T-cell (primary cell): Measurements from ENCODE around the gene CFP. TPM values are rescaled to one million over a fixed set of nuclear protein-coding genes. Genes with fewer than 3 reads are reported as not detected.

Experiments used
- ATAC-seq, 4 experiments: fragments of 200-7000 bp in 3 of 4; fragments of 150-1000 bp in 1 of 4; cut with Tn5 transposase; replicated peaks in 1 of 4; 1 replicate in 3 of 4; 2 replicates in 1 of 4; pipeline ENCODE4 v1.10.0; 2021; ENCODE audit warnings: moderate library complexity in 3 of 4, mild to moderate bottlenecking in 2 of 4, moderate number of reproducible peaks in 1 of 4
- CTCF ChIA-PET, 2 donors: fragments of 300-600 bp; sonication (Branson Sonifier 250); formaldehyde crosslinking; loops; one replicate each; lab custom pipeline; 2022; ENCODE audit warnings: antibody characterized with exemption in 2 of 2; lab: Charles Lee
- POLR2A ChIA-PET, 2 donors: fragments of 300-600 bp; sonication (Branson Sonifier 250); formaldehyde crosslinking; loops; one replicate each; lab custom pipeline; 2022; ENCODE audit warnings: antibody characterized with exemption in 2 of 2; lab: Charles Lee
- DNase-seq, 35 experiments: peaks; one replicate each; pipeline versions ENCODE4 v3.0.0 to v3.0.0-alpha.2; 2013 to 2023
- H3K27ac ChIP-seq: one replicate; pipeline ENCODE4 v1.5.1; 2013; ENCODE audit warnings: low read length
- H3K27me3 ChIP-seq, 2 experiments: replicated peaks in 1 of 2; 1 replicate in 1 of 2; 2 replicates in 1 of 2; pipeline versions ENCODE4 v1.6.1 to v1.7.0; 2013; ENCODE audit warnings: low read length in 1 of 2, mixed read lengths in 1 of 2; ENCODE audit not compliant: control insufficient read depth in 2 of 2, insufficient read depth in 2 of 2; ENCODE audit errors: extremely low read depth in 1 of 2
- H3K36me3 ChIP-seq, 2 donors: 1 replicate in 1 of 2; 2 replicates in 1 of 2; pipeline versions ENCODE4 v1.6.1 to v1.7.0; 2013; ENCODE audit warnings: low read length in 1 of 2; ENCODE audit not compliant: control insufficient read depth in 2 of 2, insufficient read depth in 1 of 2; ENCODE audit errors: extremely low read depth in 1 of 2
- H3K4me1 ChIP-seq, 2 experiments: 1 replicate in 1 of 2; 2 replicates in 1 of 2; pipeline versions ENCODE4 v1.6.1 to v1.7.0; 2013; ENCODE audit warnings: low read length in 2 of 2, mixed read lengths in 1 of 2; ENCODE audit not compliant: insufficient read depth in 2 of 2, control insufficient read depth in 1 of 2; ENCODE audit errors: extremely low read depth in 1 of 2
- H3K4me3 ChIP-seq, 2 donors: 1 replicate in 1 of 2; 2 replicates in 1 of 2; pipeline versions ENCODE4 v1.5.1 to v1.7.0; 2013; ENCODE audit warnings: mild to moderate bottlenecking in 2 of 2, low read length in 1 of 2, moderate library complexity in 1 of 2; ENCODE audit not compliant: control insufficient read depth in 1 of 2; ENCODE audit errors: extremely low read depth in 1 of 2
- H3K9me3 ChIP-seq: 2 replicates; pipeline ENCODE4 v1.7.0; 2013
- H3K27ac Mint-ChIP-seq, 2 donors: one replicate each; pipeline ENCODE4 v1.8.0; 2020 to 2021; ENCODE audit warnings: mild to moderate bottlenecking in 2 of 2, mixed read lengths in 2 of 2
- H3K27me3 Mint-ChIP-seq, 2 donors: one replicate each; pipeline ENCODE4 v1.8.0; 2021 to 2022; ENCODE audit warnings: mixed read lengths in 2 of 2
- H3K36me3 Mint-ChIP-seq: one replicate; pipeline ENCODE4 v1.8.0; 2021; ENCODE audit warnings: mixed read lengths
- H3K4me1 Mint-ChIP-seq, 3 donors: one replicate each; pipeline ENCODE4 v1.8.0; 2020 to 2022; ENCODE audit warnings: mixed read lengths in 3 of 3, mild to moderate bottlenecking in 1 of 3
- H3K4me3 Mint-ChIP-seq, 3 donors: one replicate each; pipeline ENCODE4 v1.8.0; 2020 to 2022; ENCODE audit warnings: mild to moderate bottlenecking in 3 of 3, mixed read lengths in 3 of 3, moderate library complexity in 3 of 3
- H3K9me3 Mint-ChIP-seq, 3 donors: one replicate each; pipeline ENCODE4 v1.8.0; 2020 to 2022; ENCODE audit warnings: mixed read lengths in 3 of 3
- WGBS: methylation state at CpG from one replicate; pipeline ENCODE4 v1.1.5; 2013; ENCODE audit warnings: missing lambda C conversion rate; ENCODE audit not compliant: insufficient coverage; 5-methylcytosine and 5-hydroxymethylcytosine counted together
- total RNA-seq, 35 experiments: library from RNA in 6 of 35; stranded (reverse) in 6 of 35; fragments of 120-200 nt in 1 of 35; gene quantifications; one replicate each; pipeline versions ENCODE4 v1.2.1 to v1.2.4 and lab custom pipeline; 2013 to 2026

The CFP gene
- total RNA-seq, 5 donors from 2014 or later (not counting 1 experiment from before 2014, with no cell fraction given): 17.7 to 37.1 (median 26.5) TPM

DNA sequence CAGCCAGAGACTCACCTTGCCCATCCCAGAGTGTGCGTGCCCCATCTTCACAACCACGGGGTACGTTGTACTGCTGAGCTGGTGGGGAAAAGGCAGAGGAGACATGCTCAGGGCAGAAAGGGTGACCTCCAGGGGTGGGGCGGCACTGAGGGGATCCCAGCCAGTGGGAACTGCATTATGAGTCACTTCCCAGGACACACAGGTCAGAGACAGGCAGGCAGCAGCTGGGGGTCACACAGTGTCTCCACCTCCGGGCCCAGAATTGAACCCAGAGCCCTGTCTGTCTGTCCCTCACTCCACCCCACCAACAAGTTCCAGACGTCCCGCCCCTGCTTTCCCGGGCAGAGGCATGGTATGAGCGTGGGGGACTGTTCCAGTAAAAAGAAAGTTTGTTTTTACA lies 52.3 kb downstream of the CFP start:
- no peaks in the 10 kb centered on the region for H3K9me3 ChIP-seq
- POLR2A ChIA-PET: interaction anchor here in 1 of 2 donors (0.6 kb wide), 1 partner anchor 973 kb away, joined by 3 read pairs; no protein-coding TSS in a partner anchor
- H3K4me3 ChIP-seq: no peak overlapping the region
- DNase-seq: no peak
- no peaks in the 10 kb centered on the region for H3K36me3 ChIP-seq
- Mint-ChIP-seq H3K9me3 (no peaks in the 10 kb centered on the region), H3K36me3 (peaks cover 3% of the 10 kb centered on the region), H3K4me3 (no peak overlapping the region), H3K27me3 (peaks cover 0 to 14% of the 10 kb centered on the region in 2 donors), H3K4me1 (peaks cover 25 to 42% (median 27%) of the 10 kb centered on the region in 3 donors), H3K27ac (no peak overlapping the region)
- WGBS: no CpG with 5 or more reads among the region's 9 CpGs
- peaks cover 0 to 9% of the 10 kb centered on the region in 2 experiments for H3K27me3 ChIP-seq
- H3K27ac ChIP-seq: no peak overlapping the region
- ATAC-seq: no peak
- peaks cover 5 to 37% of the 10 kb centered on the region in 2 experiments for H3K4me1 ChIP-seq
- CTCF ChIA-PET: no interaction called here

DNA sequence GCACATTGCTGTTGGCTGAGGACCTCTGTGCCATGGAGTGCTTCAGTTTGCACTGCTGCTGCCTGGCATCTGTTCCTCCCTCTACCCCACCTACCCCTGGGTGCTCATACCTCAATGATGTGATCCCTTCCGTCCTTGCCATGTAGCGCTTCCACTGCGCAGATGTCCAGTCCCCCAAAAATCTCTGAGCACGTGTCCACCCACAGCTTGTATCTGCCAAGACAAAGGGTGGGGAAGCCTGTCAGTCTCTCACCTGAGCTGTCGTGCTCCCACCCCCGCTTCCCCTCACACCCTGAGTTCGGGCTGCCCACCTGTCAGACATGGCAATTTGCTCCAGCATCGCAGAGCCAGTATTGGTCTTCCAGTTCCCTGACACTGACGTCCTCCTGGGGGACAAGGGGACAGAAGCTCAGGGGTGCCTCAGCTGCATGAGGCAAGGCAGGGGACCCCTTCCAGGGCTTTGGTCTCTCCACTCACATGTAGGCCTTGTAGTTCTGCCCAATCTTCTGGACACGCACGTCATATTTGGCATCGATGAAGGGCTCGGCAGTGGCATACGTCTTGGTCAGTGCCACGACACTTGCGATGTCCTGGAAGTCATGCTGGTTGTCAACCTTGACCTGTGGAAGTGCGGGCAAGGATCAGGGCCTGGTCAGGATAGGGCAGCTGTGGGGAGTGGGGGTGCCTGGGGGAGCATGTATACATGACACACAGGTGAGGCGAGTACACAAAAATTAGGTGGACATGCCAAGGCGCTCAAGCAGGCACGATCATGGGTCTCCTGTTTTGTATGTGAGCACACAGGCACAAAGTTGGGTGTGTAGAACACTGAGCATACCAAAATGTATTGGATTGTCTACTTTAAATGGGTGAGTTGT lies 53.5 kb downstream of the CFP start:
- peaks cover 17 to 39% (median 23%) of the 10 kb centered on the region in 3 donors for H3K4me1 Mint-ChIP-seq
- H3K36me3 ChIP-seq: peaks cover 0 to 8% of the 10 kb centered on the region in 2 donors
- H3K27me3 Mint-ChIP-seq: peaks cover 0 to 18% of the 10 kb centered on the region in 2 donors
- H3K4me3 ChIP-seq: no peak overlapping the region
- no peak overlapping the region for H3K4me3 Mint-ChIP-seq
- H3K9me3 Mint-ChIP-seq: no peaks in the 10 kb centered on the region
- CTCF ChIA-PET: no interaction called here
- H3K9me3 ChIP-seq: no peaks in the 10 kb centered on the region
- H3K27ac ChIP-seq: no peak overlapping the region
- H3K27me3 ChIP-seq: peaks cover 0 to 9% of the 10 kb centered on the region in 2 experiments
- 94% methylated on average over 16 of the region's 20 CpGs for WGBS
- no peak overlapping the region for H3K27ac Mint-ChIP-seq
- POLR2A ChIA-PET: interaction anchor here in 1 of 2 donors (0.6 kb wide), 1 partner anchor 972 kb away, joined by 3 read pairs; no protein-coding TSS in a partner anchor
- DNase-seq: no peak
- no peak for ATAC-seq
- H3K4me1 ChIP-seq: peaks cover 0 to 25% of the 10 kb centered on the region in 2 experiments
- peaks cover 12% of the 10 kb centered on the region for H3K36me3 Mint-ChIP-seq

DNA sequence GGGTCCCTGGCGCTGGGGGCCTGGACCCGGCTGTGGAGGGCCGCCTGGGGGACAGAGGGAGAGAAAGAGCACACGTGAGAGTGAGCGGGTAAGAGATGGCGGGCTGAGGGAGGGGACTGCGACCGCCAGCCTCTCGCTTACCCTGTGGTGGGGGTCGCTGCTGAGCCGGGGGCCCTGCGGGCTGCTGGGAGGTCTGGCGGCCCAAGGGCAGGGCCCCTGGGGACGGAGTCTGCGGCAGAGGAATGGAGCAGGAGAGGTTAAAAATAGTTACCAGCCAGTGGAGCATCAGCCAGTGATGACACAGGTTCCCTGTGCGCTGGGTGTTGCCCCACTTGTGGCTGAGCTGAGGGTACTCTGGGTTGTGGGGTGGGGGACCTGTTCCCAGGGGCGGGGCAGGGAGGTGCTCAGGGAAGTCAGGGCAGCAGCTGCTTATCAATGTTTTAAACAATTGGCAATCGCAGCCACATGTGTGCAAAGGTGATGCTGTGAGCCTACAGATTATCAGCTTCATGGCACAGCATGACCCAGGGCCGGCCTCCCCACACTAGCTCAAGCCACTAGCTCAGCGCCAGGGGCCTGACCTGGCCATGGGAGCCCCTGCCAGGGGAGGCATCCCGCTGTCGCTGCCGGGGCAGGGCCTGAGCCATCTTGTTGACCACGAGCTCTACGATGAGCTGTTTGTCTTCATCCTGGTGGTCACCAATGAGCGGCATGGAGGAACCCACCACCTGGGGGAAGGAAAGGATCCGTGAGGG lies 55.0 kb downstream of the CFP start:
- Histone ChIP-seq H3K9me3 (no peaks in the 10 kb centered on the region), H3K27ac (no peak overlapping the region), H3K36me3 (peaks cover 0 to 16% of the 10 kb centered on the region in 2 donors), H3K4me1 (peaks cover 0 to 23% of the 10 kb centered on the region in 2 experiments), H3K4me3 (no peak overlapping the region), H3K27me3 (peaks cover 0 to 9% of the 10 kb centered on the region in 2 experiments)
- WGBS: 48% methylated on average over 12 of the region's 27 CpGs
- peaks cover 0 to 18% of the 10 kb centered on the region in 2 donors for H3K27me3 Mint-ChIP-seq
- H3K36me3 Mint-ChIP-seq: peaks cover 23% of the 10 kb centered on the region
- peaks cover 15 to 31% (median 21%) of the 10 kb centered on the region in 3 donors for H3K4me1 Mint-ChIP-seq
- H3K4me3 Mint-ChIP-seq: no peak overlapping the region
- H3K27ac Mint-ChIP-seq: no peak overlapping the region
- ChIA-PET POLR2A (interaction anchor here in 1 of 2 donors (0.6 kb wide), 1 partner anchor 313 kb away, joined by 3 read pairs; no protein-coding TSS in a partner anchor), CTCF (interaction anchor here in 1 of 2 donors (0.6 kb wide), 1 partner anchor 425 kb away, joined by 3 read pairs; no protein-coding TSS in a partner anchor)
- ATAC-seq (peak in 2 of 4 experiments; percentile 16 to 17), DNase-seq (no peak)
- H3K9me3 Mint-ChIP-seq: no peaks in the 10 kb centered on the region

DNA sequence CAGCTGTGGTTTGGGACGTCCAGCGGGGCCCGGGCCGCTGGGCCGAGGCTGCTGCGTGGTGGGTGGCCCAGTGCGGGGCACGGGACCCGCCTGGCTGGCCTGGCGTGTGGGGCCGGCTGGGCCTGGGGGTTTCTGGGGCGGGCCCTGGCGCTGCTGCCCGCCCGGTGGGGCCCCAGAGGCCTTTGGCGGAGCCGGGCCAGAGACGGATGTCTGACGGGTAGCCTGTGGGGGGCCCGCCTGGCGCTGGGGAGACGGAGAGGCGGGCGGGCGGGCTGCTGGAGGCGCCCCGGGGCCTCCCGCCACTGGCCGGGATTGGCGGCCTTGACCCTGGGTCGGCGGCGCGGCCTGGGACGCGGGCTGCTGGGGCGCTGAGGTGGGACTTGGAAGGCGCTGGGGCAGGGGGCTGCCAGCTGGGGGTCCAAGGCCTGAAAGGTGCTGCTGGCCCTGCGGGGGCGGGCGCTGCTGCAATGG lies 55.6 kb downstream of the CFP start:
- Histone ChIP-seq H3K27ac (no peak overlapping the region), H3K4me3 (no peak overlapping the region), H3K4me1 (peaks cover 0 to 18% of the 10 kb centered on the region in 2 experiments), H3K27me3 (peaks cover 0 to 9% of the 10 kb centered on the region in 2 experiments), H3K9me3 (no peaks in the 10 kb centered on the region), H3K36me3 (peaks cover 0 to 21% of the 10 kb centered on the region in 2 donors)
- Mint-ChIP-seq H3K4me1 (peaks cover 13 to 26% (median 21%) of the 10 kb centered on the region in 3 donors), H3K27me3 (peaks cover 0 to 18% of the 10 kb centered on the region in 2 donors), H3K4me3 (no peak overlapping the region), H3K9me3 (no peaks in the 10 kb centered on the region), H3K27ac (no peak overlapping the region), H3K36me3 (peaks cover 27% of the 10 kb centered on the region)
- ATAC-seq (peak in 3 of 4 experiments; percentile 14 to 42 (median 24)), DNase-seq (no peak)
- ChIA-PET CTCF (no interaction called here), POLR2A (interaction anchor here in 1 of 2 donors (0.6 kb wide), 1 partner anchor 314 kb away, joined by 3 read pairs; no protein-coding TSS in a partner anchor)
- WGBS: 26% methylated on average over 22 of the region's 41 CpGs

DNA sequence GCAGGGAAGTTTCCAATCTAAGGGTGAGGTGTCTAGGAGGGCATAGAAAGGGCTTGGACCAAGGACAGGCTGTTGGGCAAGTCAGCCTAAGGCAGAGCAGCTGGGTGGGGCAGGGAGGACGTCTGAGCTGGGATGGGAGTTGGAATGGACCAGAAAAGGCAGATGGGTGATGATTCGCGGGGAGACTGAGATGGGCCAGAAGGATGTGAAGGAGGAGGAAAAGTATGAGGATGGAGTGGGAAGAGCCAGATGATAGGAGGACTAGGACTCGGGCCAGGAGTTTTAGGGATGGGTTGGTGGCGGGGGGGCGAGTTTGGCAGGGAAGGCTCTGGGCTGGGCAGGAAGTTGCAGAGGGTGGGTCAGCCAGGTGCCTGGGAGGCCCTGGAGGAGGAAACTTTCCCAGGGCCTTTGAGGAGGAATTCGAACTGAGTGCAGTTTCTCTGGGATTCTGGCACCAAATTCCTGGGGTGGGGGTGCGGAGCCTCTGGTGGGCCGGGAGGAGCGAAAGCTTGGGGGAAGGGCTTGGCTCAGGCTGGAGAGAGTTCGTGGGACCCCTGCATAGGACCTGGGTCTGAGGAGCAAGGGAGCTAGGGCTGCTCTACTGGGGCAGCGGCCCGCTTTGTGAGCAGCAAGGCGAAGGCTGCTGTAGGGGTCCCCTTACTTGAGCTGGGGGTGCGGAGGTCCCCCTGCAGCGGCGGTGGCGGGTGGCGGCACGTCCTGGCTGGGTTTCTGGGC lies 56.2 kb downstream of the CFP start:
- H3K4me1 ChIP-seq: peaks cover 0 to 13% of the 10 kb centered on the region in 2 experiments
- DNase-seq (no peak), ATAC-seq (peak in 1 of 4 experiments; percentile 10)
- peak overlapping the region in 1 of 2 donors; percentile 61 for H3K27ac Mint-ChIP-seq
- H3K36me3 Mint-ChIP-seq: peaks cover 30% of the 10 kb centered on the region
- no peak overlapping the region for H3K4me3 ChIP-seq
- H3K9me3 Mint-ChIP-seq: no peaks in the 10 kb centered on the region
- H3K4me1 Mint-ChIP-seq: peaks cover 11 to 24% (median 21%) of the 10 kb centered on the region in 3 donors
- WGBS: 78% methylated on average over 13 of the region's 20 CpGs
- no peaks in the 10 kb centered on the region for H3K9me3 ChIP-seq
- POLR2A ChIA-PET: no interaction called here
- no peak overlapping the region for H3K27ac ChIP-seq
- peaks cover 0 to 18% of the 10 kb centered on the region in 2 donors for H3K27me3 Mint-ChIP-seq
- H3K27me3 ChIP-seq: peaks cover 0 to 9% of the 10 kb centered on the region in 2 experiments
- H3K36me3 ChIP-seq: peaks cover 0 to 25% of the 10 kb centered on the region in 2 donors
- peak overlapping the region in 1 of 3 donors; percentile 11 for H3K4me3 Mint-ChIP-seq
- CTCF ChIA-PET: no interaction called here
